IPS DF 6.9 (cell line): ENCODE results near the gene ZNRF3.

Experiments
- DNase-seq: peaks from one replicate; pipeline ENCODE4 v3.0.0-alpha.2; 2013; ENCODE audit warnings: low read depth, low spot score
- H3K27ac ChIP-seq: one replicate; pipeline ENCODE4 v1.5.1; 2013; ENCODE audit warnings: low read length, control low read depth
- H3K27me3 ChIP-seq: 2 replicates; pipeline ENCODE4 v1.6.1; 2013; ENCODE audit warnings: mild to moderate bottlenecking, low read length; ENCODE audit not compliant: control insufficient read depth, insufficient read depth
- H3K36me3 ChIP-seq: 2 replicates; pipeline ENCODE4 v1.6.1; 2013; ENCODE audit warnings: low read length; ENCODE audit not compliant: control insufficient read depth, insufficient read depth
- H3K4me1 ChIP-seq: 2 replicates; pipeline ENCODE4 v1.6.1; 2013; ENCODE audit warnings: low read length; ENCODE audit not compliant: control insufficient read depth, insufficient read depth
- H3K4me3 ChIP-seq: 2 replicates; pipeline ENCODE4 v1.5.1; 2013; ENCODE audit warnings: mild to moderate bottlenecking, low read length
- H3K9me3 ChIP-seq: 2 replicates; pipeline ENCODE4 v1.6.1; 2013; ENCODE audit warnings: low read length, inconsistent platforms; ENCODE audit not compliant: control insufficient read depth, insufficient read depth
- whole genome bisulfite sequencing: extraction: QIAGEN DNeasy Blood & Tissue Kit; methylation state at CpG from one replicate; pipeline ENCODE4 v1.1.7; 2013; ENCODE audit warnings: mixed read lengths, missing lambda C conversion rate; ENCODE audit not compliant: insufficient read length, insufficient coverage; 5-methylcytosine and 5-hydroxymethylcytosine counted together

The ZNRF3 gene

GRCh38 chr22:28995551-28995950 lies 112.2 kb downstream of the ZNRF3 start:
- no peak overlapping the region for H3K4me3 ChIP-seq
- no peaks in the 10 kb centered on the region for H3K9me3 ChIP-seq
- H3K27ac ChIP-seq = no peak overlapping the region
- H3K27me3 ChIP-seq = no peaks in the 10 kb centered on the region
- no peak for DNase-seq
- H3K36me3 ChIP-seq = no peaks in the 10 kb centered on the region
- no CpG with 5 or more reads among the region's 2 CpGs for WGBS
- peaks cover 5% of the 10 kb centered on the region; the same call in 1 of the 2 replicates for H3K4me1 ChIP-seq

- Histone ChIP-seq H3K36me3 (no peaks in the 10 kb centered on the region), H3K27ac (no peak overlapping the region), H3K27me3 (no peaks in the 10 kb centered on the region), H3K4me3 (no peak overlapping the region), H3K4me1 (peaks cover 5% of the 10 kb centered on the region; the same call in 1 of the 2 replicates), H3K9me3 (no peaks in the 10 kb centered on the region)
- DNase-seq = no peak
- no CpG with 5 or more reads among the region's 3 CpGs for WGBS
These were observed 114.0 kb downstream of the ZNRF3 start for GRCh38 chr22:28997342-28997741.

- no CpG with 5 or more reads among the region's 3 CpGs for WGBS
- H3K4me3 ChIP-seq = no peak overlapping the region
These were observed 115.3 kb downstream of the ZNRF3 start for GRCh38 chr22:28998681-28999080.

GRCh38 chr22:28999510-28999909 lies 116.1 kb downstream of the ZNRF3 start:
- DNase-seq = no peak
- Histone ChIP-seq H3K4me1 (peaks cover 8% of the 10 kb centered on the region; the same call in 1 of the 2 replicates), H3K36me3 (no peaks in the 10 kb centered on the region), H3K4me3 (no peak overlapping the region), H3K9me3 (no peaks in the 10 kb centered on the region), H3K27ac (peak overlapping the region; percentile 49), H3K27me3 (no peaks in the 10 kb centered on the region)
- no CpG with 5 or more reads among the region's 7 CpGs for WGBS

More at GRCh38 chr22:28998681-28999080, 115.3 kb downstream of the ZNRF3 start:
- H3K4me1 ChIP-seq = peaks cover 5% of the 10 kb centered on the region; the same call in 1 of the 2 replicates
- DNase-seq = no peak
- H3K27ac ChIP-seq = no peak overlapping the region
- no peaks in the 10 kb centered on the region for H3K27me3 ChIP-seq
- no peaks in the 10 kb centered on the region for H3K36me3 ChIP-seq
- no peaks in the 10 kb centered on the region for H3K9me3 ChIP-seq

- no peak for DNase-seq
- no peaks in the 10 kb centered on the region for H3K27me3 ChIP-seq
- no CpG with 5 or more reads among the region's 1 CpG for WGBS
- H3K4me3 ChIP-seq = no peak overlapping the region
- H3K27ac ChIP-seq = peak overlapping the region; percentile 49
- H3K36me3 ChIP-seq = no peaks in the 10 kb centered on the region
- peaks cover 8% of the 10 kb centered on the region; the same call in 1 of the 2 replicates for H3K4me1 ChIP-seq
- H3K9me3 ChIP-seq = no peaks in the 10 kb centered on the region
These were observed 116.7 kb downstream of the ZNRF3 start for GRCh38 chr22:28999919-29000556.

- no peaks in the 10 kb centered on the region for H3K36me3 ChIP-seq
- peaks cover 9% of the 10 kb centered on the region; the same call in 1 of the 2 replicates for H3K4me1 ChIP-seq
- no peak for DNase-seq
- no CpG with 5 or more reads among the region's 5 CpGs for WGBS
- H3K9me3 ChIP-seq = no peaks in the 10 kb centered on the region
- no peak overlapping the region for H3K27ac ChIP-seq
- no peaks in the 10 kb centered on the region for H3K27me3 ChIP-seq
- no peak overlapping the region for H3K4me3 ChIP-seq
These were observed 117.3 kb downstream of the ZNRF3 start for GRCh38 chr22:29000641-29001040.

GRCh38 chr22:29002603-29003002 lies 119.2 kb downstream of the ZNRF3 start:
- WGBS = no CpG with 5 or more reads among the region's 4 CpGs
- Histone ChIP-seq H3K9me3 (no peaks in the 10 kb centered on the region), H3K27ac (no peak overlapping the region), H3K36me3 (no peaks in the 10 kb centered on the region), H3K4me1 (peaks cover 7% of the 10 kb centered on the region; the same call in 1 of the 2 replicates), H3K27me3 (no peaks in the 10 kb centered on the region), H3K4me3 (no peak overlapping the region)
- no peak for DNase-seq

GRCh38 chr22:29003552-29003951 lies 120.2 kb downstream of the ZNRF3 start:
- no peak overlapping the region for H3K27ac ChIP-seq
- no peak for DNase-seq
- no peaks in the 10 kb centered on the region for H3K36me3 ChIP-seq
- no CpG with 5 or more reads among the region's 4 CpGs for WGBS
- H3K27me3 ChIP-seq = no peaks in the 10 kb centered on the region
- no peaks in the 10 kb centered on the region for H3K9me3 ChIP-seq
- H3K4me3 ChIP-seq = no peak overlapping the region
- H3K4me1 ChIP-seq = peaks cover 7% of the 10 kb centered on the region; the same call in 1 of the 2 replicates

GRCh38 chr22:29003975-29004646 lies 120.7 kb downstream of the ZNRF3 start:
- WGBS = no CpG with 5 or more reads among the region's 9 CpGs
- H3K4me3 ChIP-seq = no peak overlapping the region
- H3K9me3 ChIP-seq = no peaks in the 10 kb centered on the region
- H3K36me3 ChIP-seq = no peaks in the 10 kb centered on the region
- no peak overlapping the region for H3K27ac ChIP-seq
- DNase-seq = no peak
- H3K27me3 ChIP-seq = no peaks in the 10 kb centered on the region
- H3K4me1 ChIP-seq = peaks cover 11% of the 10 kb centered on the region; the same call in 1 of the 2 replicates

GRCh38 chr22:29004647-29005371 lies 121.4 kb downstream of the ZNRF3 start:
- H3K27ac ChIP-seq = peak overlapping the region; percentile 3
- peak; percentile 47 for DNase-seq
- no CpG with 5 or more reads among the region's 20 CpGs for WGBS

More at GRCh38 chr22:29004647-29005371, 121.4 kb downstream of the ZNRF3 start:
- H3K9me3 ChIP-seq = no peaks in the 10 kb centered on the region
- H3K27me3 ChIP-seq = no peaks in the 10 kb centered on the region
- peaks cover 9% of the 10 kb centered on the region; the same call in 1 of the 2 replicates for H3K4me1 ChIP-seq
- no peak overlapping the region for H3K4me3 ChIP-seq
- no peaks in the 10 kb centered on the region for H3K36me3 ChIP-seq
